Left renal pelvis (tissue), 4 donors: Measurements from ENCODE around the gene MCF2L2. TPM values are rescaled to one million over a fixed set of nuclear protein-coding genes. Genes with fewer than 3 reads are reported as not detected.
"Not testable (repeated sequence)": the region's sequence is repeated elsewhere in the genome, so short reads cannot be mapped to it uniquely, and the experiment has no call there.

Source experiments
- DNase-seq, 4 donors: peaks; one replicate each; pipeline ENCODE4 v3.0.0-alpha.2; 2013; ENCODE audit warnings: low read depth in 4 of 4, low spot score in 3 of 4
- polyA plus RNA-seq, 4 donors: library from polyadenylated mRNA; unstranded; fragments of 120-200 nt; gene quantifications; one replicate each; pipeline ENCODE4 v1.2.1, GENCODE V29; 2013; ENCODE audit not compliant: insufficient read length in 4 of 4

Gene MCF2L2
- polyA plus RNA-seq, 4 donors: 0.35 to 1.5 (median 0.93) TPM

GRCh38 chr3:183249006-183249718 lies 179.3 kb downstream of the MCF2L2 start:
- no peak for DNase-seq

- no peak for DNase-seq
These were observed 181.3 kb downstream of the MCF2L2 start for GRCh38 chr3:183247011-183247589.

GRCh38 chr3:183244981-183245476 lies 183.4 kb downstream of the MCF2L2 start:
- DNase-seq: no peak

GRCh38 chr3:183244219-183244618 lies 184.2 kb downstream of the MCF2L2 start:
- DNase-seq: no peak

GRCh38 chr3:183242431-183242830 lies 186.0 kb downstream of the MCF2L2 start:
- DNase-seq: no peak

GRCh38 chr3:183239046-183239445 lies 189.4 kb downstream of the MCF2L2 start:
- DNase-seq: no peak

GRCh38 chr3:183233966-183234365 lies 194.5 kb downstream of the MCF2L2 start:
- no peak for DNase-seq

- DNase-seq: no peak
These were observed 197.6 kb downstream of the MCF2L2 start for GRCh38 chr3:183230826-183231225.

- DNase-seq: not testable (repeated sequence)
These were observed 198.2 kb downstream of the MCF2L2 start for GRCh38 chr3:183230251-183230650.

GRCh38 chr3:183229178-183229577 lies 199.2 kb downstream of the MCF2L2 start:
- DNase-seq: no peak

GRCh38 chr3:183227586-183227985 lies 200.8 kb downstream of the MCF2L2 start:
- no peak for DNase-seq

- no peak for DNase-seq
These were observed 202.0 kb downstream of the MCF2L2 start for GRCh38 chr3:183226333-183226890.

- DNase-seq: no peak
These were observed 204.0 kb downstream of the MCF2L2 start for GRCh38 chr3:183224180-183224970.

GRCh38 chr3:183222631-183223235 lies 205.7 kb downstream of the MCF2L2 start:
- no peak for DNase-seq

GRCh38 chr3:183220828-183221227 lies 207.6 kb downstream of the MCF2L2 start:
- DNase-seq: no peak

GRCh38 chr3:183218826-183219225 lies 209.6 kb downstream of the MCF2L2 start:
- DNase-seq: no peak

GRCh38 chr3:183217548-183218332 lies 210.7 kb downstream of the MCF2L2 start:
- DNase-seq: no peak

GRCh38 chr3:183215591-183216202 lies 212.7 kb downstream of the MCF2L2 start:
- DNase-seq: no peak

- no peak for DNase-seq
These were observed 214.2 kb downstream of the MCF2L2 start for GRCh38 chr3:183214277-183214612.
